Cardiac fibroblast (primary cell): Measurements from ENCODE around the gene RBMS1.

Experiments
- DNase-seq, 2 donors: peaks; one replicate each; pipeline versions ENCODE4 v3.0.0 to v3.0.0-alpha.2; 2010; ENCODE audit warnings: low read depth in 2 of 2
- H3K4me3 ChIP-seq, 2 donors: replicated peaks in 1 of 2; 1 replicate in 1 of 2; 2 replicates in 1 of 2; pipeline ENCODE4 v1.5.1; 2011; ENCODE audit warnings: low read depth in 2 of 2, low read length in 2 of 2, mild to moderate bottlenecking in 2 of 2, moderate library complexity in 1 of 2
- TF ChIP-seq, protein P1 (sequence below): IDR thresholded peaks from one replicate; pipeline ENCODE4 v1.5.1; 2011; ENCODE audit warnings: low read depth, mild to moderate bottlenecking, low read length, inconsistent platforms

RBMS1 gene

DNA sequence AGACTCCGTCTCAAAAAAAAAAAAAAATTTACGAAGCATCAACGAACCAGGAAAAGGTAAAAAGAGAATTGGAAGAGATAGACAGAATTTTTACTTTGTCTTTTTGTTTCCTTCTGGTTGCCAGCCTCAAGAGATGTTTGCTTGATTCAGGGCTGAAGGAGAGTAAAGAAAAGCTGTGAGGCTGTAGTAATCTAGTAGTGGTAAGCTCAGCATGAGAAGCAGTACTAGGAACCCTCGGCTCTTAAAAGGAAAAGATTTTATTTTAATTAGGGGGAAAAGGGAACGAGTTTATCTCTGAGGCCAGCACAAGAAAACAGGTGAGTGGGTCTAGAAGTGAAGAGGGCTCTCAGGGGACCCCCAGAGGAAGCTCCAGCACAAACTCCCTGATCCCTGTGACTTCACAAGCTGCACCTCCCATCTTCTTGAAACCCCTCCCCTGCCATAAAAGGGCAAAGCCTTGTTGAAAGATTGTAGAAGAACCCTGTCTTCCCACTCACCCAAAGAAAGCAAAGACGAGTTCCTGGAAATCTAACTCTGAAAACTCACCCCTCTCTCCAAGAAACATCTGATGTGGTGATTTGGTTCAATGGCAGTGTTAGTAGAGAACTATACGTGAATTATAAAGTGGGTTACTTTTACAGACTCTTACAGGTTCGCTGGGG lies 8.6 kb downstream of the RBMS1 start:
- no peak for DNase-seq
- TF ChIP-seq, protein P1, sequence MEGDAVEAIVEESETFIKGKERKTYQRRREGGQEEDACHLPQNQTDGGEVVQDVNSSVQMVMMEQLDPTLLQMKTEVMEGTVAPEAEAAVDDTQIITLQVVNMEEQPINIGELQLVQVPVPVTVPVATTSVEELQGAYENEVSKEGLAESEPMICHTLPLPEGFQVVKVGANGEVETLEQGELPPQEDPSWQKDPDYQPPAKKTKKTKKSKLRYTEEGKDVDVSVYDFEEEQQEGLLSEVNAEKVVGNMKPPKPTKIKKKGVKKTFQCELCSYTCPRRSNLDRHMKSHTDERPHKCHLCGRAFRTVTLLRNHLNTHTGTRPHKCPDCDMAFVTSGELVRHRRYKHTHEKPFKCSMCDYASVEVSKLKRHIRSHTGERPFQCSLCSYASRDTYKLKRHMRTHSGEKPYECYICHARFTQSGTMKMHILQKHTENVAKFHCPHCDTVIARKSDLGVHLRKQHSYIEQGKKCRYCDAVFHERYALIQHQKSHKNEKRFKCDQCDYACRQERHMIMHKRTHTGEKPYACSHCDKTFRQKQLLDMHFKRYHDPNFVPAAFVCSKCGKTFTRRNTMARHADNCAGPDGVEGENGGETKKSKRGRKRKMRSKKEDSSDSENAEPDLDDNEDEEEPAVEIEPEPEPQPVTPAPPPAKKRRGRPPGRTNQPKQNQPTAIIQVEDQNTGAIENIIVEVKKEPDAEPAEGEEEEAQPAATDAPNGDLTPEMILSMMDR: no peak
- H3K4me3 ChIP-seq: no peak overlapping the region

DNA sequence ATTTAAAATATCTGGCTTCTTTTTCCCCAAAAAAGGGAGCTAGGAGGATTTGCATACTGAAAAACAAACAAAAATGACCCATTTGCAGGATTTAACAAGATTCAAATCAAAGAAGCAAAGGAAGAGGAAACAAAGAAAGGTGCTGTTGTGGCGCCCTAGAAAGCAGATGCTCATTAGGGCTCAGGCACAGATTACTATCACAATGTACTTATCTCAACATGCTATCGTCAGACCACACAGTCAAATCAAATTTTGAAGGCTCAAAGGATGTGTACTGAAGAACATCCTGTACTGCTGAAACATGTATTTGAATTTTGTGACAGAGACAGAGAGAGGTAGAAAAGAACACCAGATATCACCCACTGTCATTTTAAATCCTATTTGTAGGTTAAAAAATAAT lies 10.9 kb downstream of the RBMS1 start:
- H3K4me3 ChIP-seq: no peak overlapping the region
- DNase-seq: no peak
- TF ChIP-seq, protein P1: no peak

DNA sequence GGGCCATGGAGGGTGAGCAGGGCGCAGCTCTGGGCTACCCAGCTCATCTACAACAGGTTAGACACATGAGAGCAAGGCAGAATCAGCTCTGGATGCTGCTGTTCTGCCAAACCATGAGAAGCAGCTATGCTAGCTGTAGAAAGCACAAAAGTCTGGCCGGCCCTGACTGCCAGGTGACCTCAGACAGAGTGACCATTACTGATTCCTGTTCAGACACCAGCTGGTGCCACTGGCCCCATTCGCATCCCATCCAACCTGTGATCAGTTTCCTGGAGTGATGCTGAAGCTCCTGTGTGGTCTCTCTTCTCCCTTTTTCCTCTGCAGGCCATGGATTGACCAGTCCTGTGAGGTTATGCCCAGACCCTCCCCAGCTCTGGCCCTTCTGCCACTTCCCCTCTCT lies 14.3 kb downstream of the RBMS1 start:
- no peak for DNase-seq
- no peak overlapping the region for H3K4me3 ChIP-seq
- TF ChIP-seq, protein P1: no peak

DNA sequence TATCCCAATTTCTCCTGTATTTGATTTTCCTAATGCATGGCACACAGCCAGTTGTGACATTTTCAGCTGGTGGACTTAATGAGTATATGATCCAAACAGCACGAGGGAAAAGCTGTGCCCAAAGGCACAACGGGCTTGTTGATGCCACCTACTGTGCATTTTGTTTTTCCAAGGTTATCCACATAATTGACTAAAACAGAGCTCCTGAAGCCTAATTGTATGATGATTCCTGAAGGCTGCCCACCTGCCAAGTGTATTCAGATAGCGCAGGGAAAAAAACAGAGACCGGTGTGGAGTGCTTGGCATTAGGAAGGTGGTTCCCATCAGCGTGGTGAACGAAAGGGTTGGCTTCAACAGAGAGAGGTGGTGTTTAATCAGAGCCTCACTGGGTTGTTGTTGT lies 14.9 kb downstream of the RBMS1 start:
- DNase-seq: no peak
- H3K4me3 ChIP-seq: no peak overlapping the region
- TF ChIP-seq, protein P1: no peak

DNA sequence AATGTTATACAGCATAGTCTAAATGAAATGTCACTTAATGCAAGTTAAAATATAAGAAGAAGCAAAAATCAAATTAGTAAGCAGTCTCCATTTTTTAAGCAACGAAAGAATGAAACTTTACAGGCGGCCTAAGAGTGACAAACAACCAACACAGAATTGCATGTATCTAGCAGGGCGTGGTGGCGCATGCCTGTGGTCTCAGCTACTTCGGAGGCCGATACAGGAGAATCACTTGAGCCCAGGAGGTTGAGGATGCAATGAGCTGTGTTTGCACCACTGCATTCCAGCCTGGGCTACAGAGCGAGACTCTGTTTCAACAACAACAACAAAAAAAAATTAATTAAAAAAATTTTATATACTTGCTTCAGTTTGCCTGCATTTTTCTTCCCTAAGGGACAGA lies 16.6 kb downstream of the RBMS1 start:
- TF ChIP-seq, protein P1: no peak
- DNase-seq: no peak
- H3K4me3 ChIP-seq: no peak overlapping the region

DNA sequence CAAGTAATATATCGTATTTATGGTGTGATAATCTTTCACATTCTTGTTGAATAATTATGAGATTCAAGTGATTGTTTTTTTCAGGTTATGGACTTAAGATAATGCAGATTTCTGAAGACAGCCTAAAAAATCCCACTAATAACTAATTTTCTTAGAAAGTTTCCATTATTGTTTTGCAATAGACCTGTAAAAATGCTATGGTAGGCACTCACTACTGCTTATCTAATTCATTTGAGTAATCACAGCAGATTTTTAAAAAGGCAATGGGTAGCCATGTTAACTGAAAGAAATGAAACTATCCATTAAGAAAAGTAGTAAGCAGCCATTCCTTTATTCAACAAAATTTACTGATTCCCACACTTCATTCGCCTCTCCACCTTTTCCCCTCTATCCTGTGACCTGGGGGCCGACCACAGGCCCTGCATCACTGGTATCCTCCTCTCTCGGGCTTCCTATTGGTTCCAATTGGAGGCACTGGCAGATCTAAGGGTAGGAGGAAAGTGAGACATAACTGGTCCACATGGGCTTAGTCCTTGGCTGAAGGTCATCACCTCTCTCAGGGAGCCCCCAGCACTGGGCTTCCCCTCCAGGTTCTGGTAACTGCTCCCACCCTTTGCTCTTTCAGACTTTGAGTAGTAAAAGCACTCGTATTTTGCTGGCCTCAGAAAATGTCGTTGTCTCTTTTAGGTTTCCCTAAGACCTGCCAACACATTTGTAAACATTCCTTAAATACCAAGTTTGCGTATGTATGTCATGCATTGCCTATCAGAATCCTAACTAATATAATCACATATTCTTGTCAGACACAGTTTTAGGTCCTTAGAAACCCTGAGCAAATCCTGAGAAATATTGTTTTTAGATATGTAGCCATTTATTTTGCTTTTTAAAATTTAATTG lies 18.5 kb downstream of the RBMS1 start:
- TF ChIP-seq, protein P1: no peak
- DNase-seq: peak; percentile 50 to 51
- no peak overlapping the region for H3K4me3 ChIP-seq
